Fibroblast of the aortic adventitia (primary cell): ENCODE results near the gene SAMM50. TPM values are rescaled to one million over a fixed set of nuclear protein-coding genes. Genes with fewer than 3 reads are reported as not detected.

ENCODE experiments used
- DNase-seq: peaks from one replicate; pipeline ENCODE4 v3.0.0-alpha.2; 2010; ENCODE audit warnings: low read depth
- H3K4me3 ChIP-seq: 2 replicates; pipeline ENCODE4 v1.5.1; 2011; ENCODE audit warnings: low read depth, mild to moderate bottlenecking, control low read depth, low read length, moderate library complexity
- total RNA-seq: library from RNA; depleted of rRNA; stranded (reverse); fragments of >200 nt; gene quantifications from 2 replicates; pipeline ENCODE4 v1.2.3, GENCODE V29; 2012; ENCODE audit warnings: low replicate concordance
- TF ChIP-seq, protein P1 (sequence below): IDR thresholded peaks from 2 replicates; pipeline ENCODE4 v1.5.1; 2011; ENCODE audit warnings: mild to moderate bottlenecking, low read length, control low read depth, inconsistent platforms; ENCODE audit not compliant: insufficient read depth

The SAMM50 gene
- total RNA-seq, 1 donor, result 54.3 TPM

DNA sequence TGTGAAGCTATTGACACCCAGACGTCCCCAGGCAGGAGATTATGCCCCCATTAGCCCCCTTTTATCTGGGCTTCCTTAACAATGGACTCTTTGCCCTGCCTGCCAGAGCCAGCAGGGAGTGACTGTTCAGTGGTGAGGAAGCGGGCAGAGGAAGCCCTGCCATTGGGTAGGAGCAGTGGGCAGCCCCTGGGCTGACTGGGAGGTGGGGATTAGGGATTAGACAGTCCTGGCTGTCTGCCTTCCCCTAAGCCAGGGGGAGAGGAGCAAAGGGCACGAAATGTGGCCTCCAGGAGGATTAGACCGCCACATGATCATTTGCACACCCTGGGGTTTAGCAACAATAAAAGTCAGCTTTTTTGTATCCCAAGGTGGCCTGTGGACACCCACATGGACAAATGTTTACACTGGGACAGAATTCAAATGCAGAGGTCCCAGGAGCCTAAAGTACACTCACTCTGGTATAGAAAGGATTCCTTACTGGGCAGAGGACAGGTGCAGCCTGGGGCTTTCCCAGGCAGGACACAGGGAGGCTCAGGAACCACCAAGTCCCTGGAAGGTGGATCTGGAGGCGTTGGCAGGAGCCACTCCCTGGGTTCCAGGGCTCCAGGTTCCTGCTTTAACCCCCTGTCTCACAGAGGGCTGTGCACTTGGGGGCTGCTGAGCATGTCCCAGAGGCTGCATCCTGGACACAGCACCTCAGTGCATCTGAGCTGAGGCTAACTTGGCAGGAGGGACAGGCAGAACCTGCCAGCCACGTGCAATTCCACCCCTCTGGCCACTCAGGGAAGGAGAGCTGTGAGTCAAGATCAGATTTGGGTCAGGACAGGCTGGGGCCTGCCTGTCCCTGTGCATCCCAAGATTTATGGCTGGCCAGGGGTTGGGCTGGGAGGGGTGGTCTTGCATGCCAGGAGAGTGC is 29.6 kb upstream of the SAMM50 start:
- DNase-seq, result no peak
- TF ChIP-seq, protein P1, sequence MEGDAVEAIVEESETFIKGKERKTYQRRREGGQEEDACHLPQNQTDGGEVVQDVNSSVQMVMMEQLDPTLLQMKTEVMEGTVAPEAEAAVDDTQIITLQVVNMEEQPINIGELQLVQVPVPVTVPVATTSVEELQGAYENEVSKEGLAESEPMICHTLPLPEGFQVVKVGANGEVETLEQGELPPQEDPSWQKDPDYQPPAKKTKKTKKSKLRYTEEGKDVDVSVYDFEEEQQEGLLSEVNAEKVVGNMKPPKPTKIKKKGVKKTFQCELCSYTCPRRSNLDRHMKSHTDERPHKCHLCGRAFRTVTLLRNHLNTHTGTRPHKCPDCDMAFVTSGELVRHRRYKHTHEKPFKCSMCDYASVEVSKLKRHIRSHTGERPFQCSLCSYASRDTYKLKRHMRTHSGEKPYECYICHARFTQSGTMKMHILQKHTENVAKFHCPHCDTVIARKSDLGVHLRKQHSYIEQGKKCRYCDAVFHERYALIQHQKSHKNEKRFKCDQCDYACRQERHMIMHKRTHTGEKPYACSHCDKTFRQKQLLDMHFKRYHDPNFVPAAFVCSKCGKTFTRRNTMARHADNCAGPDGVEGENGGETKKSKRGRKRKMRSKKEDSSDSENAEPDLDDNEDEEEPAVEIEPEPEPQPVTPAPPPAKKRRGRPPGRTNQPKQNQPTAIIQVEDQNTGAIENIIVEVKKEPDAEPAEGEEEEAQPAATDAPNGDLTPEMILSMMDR, result no peak
- H3K4me3 ChIP-seq, result no peak overlapping the region

DNA sequence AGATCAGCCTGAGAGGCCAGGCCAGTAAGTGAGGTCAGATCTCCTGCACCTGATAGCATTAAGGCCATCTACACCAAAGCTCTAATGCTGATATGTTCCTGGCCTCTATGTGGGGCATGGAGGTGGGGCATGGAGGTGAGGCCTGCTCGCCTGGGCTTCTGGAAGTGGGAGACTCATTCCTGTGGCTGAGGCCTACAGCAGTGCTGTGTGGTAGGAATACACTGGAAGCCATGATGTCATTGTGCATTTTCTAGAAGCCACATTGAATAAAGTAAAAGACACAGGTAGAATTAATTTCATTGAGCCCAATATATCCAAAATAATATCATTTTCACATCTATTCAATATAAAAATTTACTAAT is 28.9 kb upstream of the SAMM50 start:
- no peak overlapping the region for H3K4me3 ChIP-seq
- TF ChIP-seq, protein P1, result no peak
- no peak for DNase-seq

DNA sequence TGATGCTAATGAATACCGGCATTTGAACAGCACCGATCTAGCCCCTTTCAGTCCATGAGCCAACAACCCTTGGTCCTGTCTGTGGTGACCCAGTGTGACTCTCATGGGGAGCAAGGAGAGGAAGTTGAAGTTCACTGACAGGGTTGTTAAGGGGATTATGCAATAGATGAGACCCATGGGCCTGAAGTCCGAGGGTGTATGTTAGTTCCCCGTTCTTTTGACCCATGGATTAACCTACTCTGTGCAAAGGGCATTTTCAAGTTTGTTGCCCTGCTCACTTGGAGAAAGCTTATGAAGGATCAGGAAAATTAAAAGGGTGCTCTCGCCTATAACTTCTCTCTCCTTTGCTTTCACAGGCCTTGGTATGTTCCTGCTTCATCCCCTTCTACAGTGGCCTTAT is 26.8 kb upstream of the SAMM50 start:
- DNase-seq, result no peak
- TF ChIP-seq, protein P1, result no peak
- H3K4me3 ChIP-seq, result no peak overlapping the region

DNA sequence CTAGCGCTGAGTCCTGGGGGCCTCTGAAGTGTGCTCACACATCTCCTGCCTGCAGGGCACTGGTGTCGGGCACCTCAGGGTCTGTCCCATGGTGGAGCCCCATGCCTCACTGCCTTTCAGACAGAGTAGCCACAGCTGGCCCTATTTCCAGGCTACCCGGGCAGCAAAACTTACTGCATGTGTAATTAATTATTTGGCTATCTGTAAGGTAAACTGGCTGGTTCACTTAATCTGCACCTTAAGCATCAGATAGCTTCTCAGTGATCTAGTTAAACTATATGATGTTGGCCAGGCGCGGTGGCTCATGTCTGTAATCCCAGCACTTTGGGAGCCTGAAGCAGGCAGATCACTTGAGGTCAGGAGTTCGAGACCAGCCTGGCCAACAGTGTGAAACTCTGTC is 26.3 kb upstream of the SAMM50 start:
- TF ChIP-seq, protein P1, result no peak
- DNase-seq, result no peak
- no peak overlapping the region for H3K4me3 ChIP-seq

DNA sequence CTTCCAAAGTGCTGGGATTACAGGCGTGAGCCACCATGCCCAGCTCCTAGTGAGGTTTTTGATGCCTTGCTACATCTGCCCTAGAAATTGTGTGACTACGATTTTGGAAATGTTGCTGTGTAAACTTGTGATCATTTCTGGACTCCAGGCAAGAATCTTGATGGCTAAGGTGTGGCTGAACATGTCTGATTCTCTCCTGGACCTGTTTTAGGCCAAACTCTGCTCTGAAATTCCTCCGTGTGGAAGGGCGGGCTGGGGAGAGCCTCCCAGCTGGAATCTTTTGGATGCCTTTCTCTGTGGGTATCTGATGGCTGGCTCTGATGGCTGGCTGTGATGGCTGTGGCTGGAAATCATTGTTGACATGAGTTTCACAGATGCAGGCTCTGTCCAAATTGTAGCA is 23.5 kb upstream of the SAMM50 start:
- no peak overlapping the region for H3K4me3 ChIP-seq
- no peak for DNase-seq
- TF ChIP-seq, protein P1, result no peak

DNA sequence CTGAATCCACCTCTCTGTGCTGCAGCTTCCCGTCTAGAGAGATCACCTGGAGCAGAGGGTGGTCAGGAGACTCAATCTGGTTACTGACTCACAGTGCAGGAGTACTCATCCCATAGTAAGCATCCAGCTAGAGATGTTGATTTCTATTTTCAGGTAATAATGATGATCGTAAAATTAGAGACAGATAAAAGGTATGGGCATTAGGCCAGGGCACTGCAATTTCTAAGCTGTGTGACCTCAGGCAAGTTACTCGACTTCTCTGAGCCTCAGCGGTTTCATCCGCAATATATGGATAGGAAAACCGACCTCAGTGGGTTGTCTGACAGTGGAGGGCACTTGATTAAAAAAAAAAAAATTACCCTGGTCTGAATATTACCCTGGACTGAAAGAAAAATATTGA is 13.8 kb upstream of the SAMM50 start:
- DNase-seq, result no peak

More for the DNA sequence above, 13.8 kb upstream of the SAMM50 start:
- H3K4me3 ChIP-seq, result no peak overlapping the region
- TF ChIP-seq, protein P1, result no peak
